GM23338 (cell line): ENCODE measurements around the gene COL25A1. TPM values are rescaled to one million over a fixed set of nuclear protein-coding genes. Genes with fewer than 3 reads are reported as not detected.

Experiments used
- ATAC-seq: fragments of 200-7000 bp; cut with Tn5 transposase; 3 replicates; pipeline ENCODE4 v1.9.1; 2020
- DNase-seq: peaks from one replicate; pipeline ENCODE4 v3.0.0-alpha.2; 2015; ENCODE audit warnings: low spot score
- H2AFZ ChIP-seq: fragments of 200-600 bp; sonication (generic); 2 replicates; pipeline ENCODE4 v1.8.0; 2016; ENCODE audit warnings: antibody characterized with exemption, mild to moderate bottlenecking, moderate library complexity
- H3F3A ChIP-seq: fragments of 200-600 bp; sonication (generic); replicated peaks from 2 replicates; pipeline ENCODE4 v1.8.0; 2017; ENCODE audit warnings: antibody characterized with exemption, mixed run types, low read depth
- H3K27ac ChIP-seq: fragments of 200-600 bp; sonication (generic); 2 replicates; pipeline ENCODE4 v1.6.1; 2016; ENCODE audit warnings: low read depth
- H3K27me3 ChIP-seq: fragments of 200-600 bp; sonication (generic); 2 replicates; pipeline ENCODE4 v1.8.0; 2016; ENCODE audit warnings: mild to moderate bottlenecking, mixed run types, moderate library complexity; ENCODE audit not compliant: insufficient read depth
- H3K36me3 ChIP-seq: fragments of 200-600 bp; sonication (generic); 2 replicates; pipeline ENCODE4 v1.8.0; 2016; ENCODE audit warnings: mild to moderate bottlenecking; ENCODE audit not compliant: insufficient read depth
- H3K4me1 ChIP-seq: fragments of 200-600 bp; sonication (generic); 2 replicates; pipeline ENCODE4 v1.8.0; 2016; ENCODE audit warnings: mild to moderate bottlenecking, moderate library complexity; ENCODE audit not compliant: insufficient read depth
- H3K4me2 ChIP-seq: fragments of 200-600 bp; sonication (generic); 2 replicates; pipeline ENCODE4 v1.7.1; 2017; ENCODE audit warnings: mixed run types
- H3K4me3 ChIP-seq: fragments of 200-600 bp; sonication (generic); 2 replicates; pipeline ENCODE4 v1.6.1; 2016; ENCODE audit warnings: mixed run types
- H3K79me2 ChIP-seq: fragments of 200-600 bp; sonication (generic); replicated peaks from 2 replicates; pipeline ENCODE4 v1.8.0; 2017; ENCODE audit warnings: mild to moderate bottlenecking; ENCODE audit not compliant: insufficient read depth
- H3K9me2 ChIP-seq: fragments of 200-600 bp; sonication (generic); 2 replicates; pipeline ENCODE4 v1.8.0; 2017; ENCODE audit not compliant: insufficient read depth
- H4K20me1 ChIP-seq: fragments of 200-600 bp; sonication (generic); replicated peaks from 2 replicates; pipeline ENCODE4 v1.8.0; 2017; ENCODE audit warnings: mild to moderate bottlenecking; ENCODE audit not compliant: insufficient read depth
- H3K27ac Mint-ChIP-seq: 2 replicates; pipeline ENCODE4 v1.8.0; 2020; ENCODE audit warnings: inconsistent platforms, mild to moderate bottlenecking, moderate library complexity, mixed read lengths
- H3K27me3 Mint-ChIP-seq: 3 replicates; pipeline ENCODE4 v1.8.0; 2022; ENCODE audit warnings: low read depth, mild to moderate bottlenecking, moderate library complexity, mixed read lengths, inconsistent platforms; ENCODE audit not compliant: insufficient read depth, poor library complexity
- H3K36me3 Mint-ChIP-seq: 3 replicates; pipeline ENCODE4 v1.8.0; 2021; ENCODE audit warnings: low read depth, mild to moderate bottlenecking, inconsistent platforms, moderate library complexity, mixed read lengths
- H3K4me1 Mint-ChIP-seq: 3 replicates; pipeline ENCODE4 v1.8.0; 2020; ENCODE audit warnings: mild to moderate bottlenecking, inconsistent platforms, mixed read lengths
- H3K4me3 Mint-ChIP-seq: 3 replicates; pipeline ENCODE4 v1.8.0; 2021; ENCODE audit warnings: moderate library complexity, mild to moderate bottlenecking, inconsistent platforms, mixed read lengths
- H3K9me3 Mint-ChIP-seq: 3 replicates; pipeline ENCODE4 v1.8.0; 2020; ENCODE audit warnings: moderate library complexity, mild to moderate bottlenecking, inconsistent platforms, mixed read lengths
- CREB1 ChIP-seq: fragments of 250-450 bp; sonication (Bioruptor Pico); IDR thresholded peaks from 2 replicates; pipeline ENCODE4 v1.5.0; 2020; ENCODE audit warnings: low read depth, mild to moderate bottlenecking, moderate library complexity
- EZH2 ChIP-seq: fragments of 200-600 bp; sonication (generic); IDR thresholded peaks from one replicate; pipeline ENCODE4 v1.8.0; 2017; ENCODE audit warnings: antibody characterized with exemption, mild to moderate bottlenecking, low read depth; ENCODE audit not compliant: unreplicated experiment
- EZH2phosphoT487 ChIP-seq: fragments of 200-600 bp; sonication (generic); IDR thresholded peaks from one replicate; pipeline ENCODE4 v1.8.1; 2018; ENCODE audit warnings: antibody characterized with exemption; ENCODE audit not compliant: unreplicated experiment
- JUNB ChIP-seq: IDR thresholded peaks from one replicate; pipeline ENCODE4 v1.6.1; 2016; ENCODE audit warnings: antibody characterized with exemption; ENCODE audit not compliant: unreplicated experiment
- NANOG ChIP-seq: IDR thresholded peaks from 2 replicates; pipeline ENCODE4 v1.6.1; 2016; ENCODE audit warnings: antibody characterized with exemption, borderline replicate concordance
- POLR2AphosphoS5 ChIP-seq: IDR thresholded peaks from 2 replicates; pipeline ENCODE4 v1.6.1; 2016; ENCODE audit warnings: antibody characterized with exemption, low read depth
- STAT1 ChIP-seq: IDR thresholded peaks from one replicate; pipeline ENCODE4 v1.6.1; 2016; ENCODE audit warnings: antibody characterized with exemption; ENCODE audit not compliant: unreplicated experiment
- ZNF114 ChIP-seq: fragments of 250-450 bp; sonication (Bioruptor Pico); IDR thresholded peaks from 2 replicates; pipeline ENCODE4 v1.5.0; 2020; ENCODE audit warnings: mild to moderate bottlenecking, moderate library complexity
- ZNF331 ChIP-seq: fragments of 250-450 bp; sonication (Bioruptor Pico); IDR thresholded peaks from 2 replicates; pipeline ENCODE4 v1.5.0; 2020; ENCODE audit warnings: low read depth, mild to moderate bottlenecking, moderate library complexity
- polyA plus RNA-seq: library from polyadenylated mRNA; unstranded; fragments of >200 nt; fragmentation: Nextera tagmentation; extraction: Ambion mirVana; gene quantifications from 2 replicates; pipeline ENCODE4 v1.2.1, GENCODE V29; 2016
- total RNA-seq: library from RNA; depleted of rRNA; stranded (reverse); fragments of >200 nt; shearing (Covaris generic); gene quantifications from 2 replicates; pipeline ENCODE4 v1.2.3, GENCODE V29; 2014
- TF ChIP-seq, protein P1 (sequence below): IDR thresholded peaks from 2 replicates; pipeline ENCODE4 v1.6.1; 2016; ENCODE audit warnings: antibody characterized with exemption
- TF ChIP-seq, protein P2 (sequence below): IDR thresholded peaks from one replicate; pipeline ENCODE4 v1.6.1; 2018; ENCODE audit warnings: antibody characterized with exemption; ENCODE audit not compliant: unreplicated experiment
- TF ChIP-seq, protein P3 (sequence below): fragments of 250-450 bp; sonication (Bioruptor Pico); IDR thresholded peaks from 2 replicates; pipeline ENCODE4 v1.5.0; 2020; ENCODE audit warnings: mild to moderate bottlenecking, moderate library complexity

Gene COL25A1
- total and polyA plus RNA-seq, 2 experiments from 2014 or later = 3.9 to 5.6 TPM

DNA sequence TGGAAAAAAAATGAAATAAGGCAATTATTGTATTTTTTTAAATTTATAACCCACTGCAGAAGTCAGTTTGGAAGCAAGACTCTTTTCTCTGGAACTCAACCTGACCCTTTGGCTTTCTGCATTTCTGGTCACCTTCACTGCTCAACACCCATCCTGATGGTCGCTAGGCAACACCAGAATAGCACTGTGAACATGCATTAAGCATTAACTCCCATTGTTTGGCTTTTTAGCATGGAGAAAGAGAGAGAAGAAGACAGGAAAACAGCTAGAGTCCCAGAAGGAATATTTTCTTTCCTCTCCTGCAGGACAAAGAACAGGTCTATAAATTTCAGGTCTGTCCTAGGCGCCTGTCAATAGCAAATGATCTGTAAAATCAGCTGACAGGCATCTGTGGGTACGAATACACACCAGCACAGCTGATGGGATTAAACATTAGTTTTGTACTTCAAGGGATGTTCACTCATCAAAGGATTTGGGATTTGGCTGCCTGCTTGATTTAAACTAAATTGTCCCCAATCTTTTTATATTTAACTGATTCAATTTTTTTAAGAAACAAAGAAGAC lies 402.4 kb downstream of the COL25A1 start:
- no peaks in the 10 kb centered on the region for H3K9me3 Mint-ChIP-seq
- peaks cover 17% of the 10 kb centered on the region; the same call in 2 of the 3 replicates for H3K4me1 Mint-ChIP-seq
- DNase-seq = peak; percentile 68
- H2AFZ ChIP-seq = no peak overlapping the region
- no peaks in the 10 kb centered on the region for H3K36me3 Mint-ChIP-seq
- ATAC-seq = peak; percentile 71
- H3K4me2 ChIP-seq = peak overlapping the region; percentile 31; the same call in 1 of the 2 replicates
- no peaks in the 10 kb centered on the region for H3K36me3 ChIP-seq
- H3K4me3 ChIP-seq = no peak overlapping the region
- H3K79me2 ChIP-seq = no peaks in the 10 kb centered on the region
- H3K27ac ChIP-seq = no peak overlapping the region
- peaks cover 2% of the 10 kb centered on the region for H3K27me3 Mint-ChIP-seq
- H3K27me3 ChIP-seq = no peaks in the 10 kb centered on the region
- TF ChIP-seq STAT1 = no peak
- no peak overlapping the region for H3K27ac Mint-ChIP-seq
- H3K4me1 ChIP-seq = peaks cover 9% of the 10 kb centered on the region
- H4K20me1 ChIP-seq = no peaks in the 10 kb centered on the region
- H3F3A ChIP-seq = no peaks in the 10 kb centered on the region
- no peaks in the 10 kb centered on the region for H3K9me2 ChIP-seq
- H3K4me3 Mint-ChIP-seq = no peak overlapping the region

DNA sequence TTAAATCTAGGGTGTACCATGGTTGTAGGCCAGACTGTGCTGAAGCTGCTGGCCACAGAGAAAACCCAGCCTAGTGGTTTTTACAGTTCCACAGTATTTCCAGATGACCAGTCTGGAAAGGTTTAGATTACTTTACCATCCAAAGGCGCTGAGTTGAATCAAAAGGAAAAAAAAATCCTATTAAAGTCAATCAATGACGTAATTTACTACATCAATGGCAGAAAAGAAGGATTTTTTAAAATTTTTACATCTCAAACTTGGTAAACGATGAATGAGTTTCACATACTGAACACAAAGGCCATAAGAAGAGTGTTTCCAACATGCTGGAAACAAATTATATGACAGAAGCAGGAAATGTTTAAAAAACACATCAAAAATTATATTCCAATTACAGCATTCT lies 409.0 kb downstream of the COL25A1 start:
- no peak overlapping the region for H3K4me3 Mint-ChIP-seq
- DNase-seq (no peak), ATAC-seq (no peak)
- H3K36me3 Mint-ChIP-seq = no peaks in the 10 kb centered on the region
- H4K20me1 ChIP-seq = no peaks in the 10 kb centered on the region
- H3K9me2 ChIP-seq = no peaks in the 10 kb centered on the region
- H2AFZ ChIP-seq = no peak overlapping the region
- no peaks in the 10 kb centered on the region for H3K79me2 ChIP-seq
- H3K9me3 Mint-ChIP-seq = no peaks in the 10 kb centered on the region
- H3K4me1 ChIP-seq = peaks cover 26% of the 10 kb centered on the region
- H3K27ac ChIP-seq = no peak overlapping the region
- H3K27me3 ChIP-seq = no peaks in the 10 kb centered on the region
- no peak overlapping the region for H3K4me2 ChIP-seq
- peaks cover 24% of the 10 kb centered on the region for H3K4me1 Mint-ChIP-seq
- H3K36me3 ChIP-seq = no peaks in the 10 kb centered on the region
- H3K27me3 Mint-ChIP-seq = peaks cover 4% of the 10 kb centered on the region
- H3F3A ChIP-seq = no peaks in the 10 kb centered on the region
- H3K27ac Mint-ChIP-seq = no peak overlapping the region
- no peak overlapping the region for H3K4me3 ChIP-seq
- TF ChIP-seq, protein P1, sequence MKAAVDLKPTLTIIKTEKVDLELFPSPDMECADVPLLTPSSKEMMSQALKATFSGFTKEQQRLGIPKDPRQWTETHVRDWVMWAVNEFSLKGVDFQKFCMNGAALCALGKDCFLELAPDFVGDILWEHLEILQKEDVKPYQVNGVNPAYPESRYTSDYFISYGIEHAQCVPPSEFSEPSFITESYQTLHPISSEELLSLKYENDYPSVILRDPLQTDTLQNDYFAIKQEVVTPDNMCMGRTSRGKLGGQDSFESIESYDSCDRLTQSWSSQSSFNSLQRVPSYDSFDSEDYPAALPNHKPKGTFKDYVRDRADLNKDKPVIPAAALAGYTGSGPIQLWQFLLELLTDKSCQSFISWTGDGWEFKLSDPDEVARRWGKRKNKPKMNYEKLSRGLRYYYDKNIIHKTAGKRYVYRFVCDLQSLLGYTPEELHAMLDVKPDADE = no peak
- no peak for TF ChIP-seq EZH2phosphoT487
- TF ChIP-seq JUNB = no peak
- TF ChIP-seq ZNF114 (CRISPR knock-in tag) = no peak
- TF ChIP-seq, protein P2, sequence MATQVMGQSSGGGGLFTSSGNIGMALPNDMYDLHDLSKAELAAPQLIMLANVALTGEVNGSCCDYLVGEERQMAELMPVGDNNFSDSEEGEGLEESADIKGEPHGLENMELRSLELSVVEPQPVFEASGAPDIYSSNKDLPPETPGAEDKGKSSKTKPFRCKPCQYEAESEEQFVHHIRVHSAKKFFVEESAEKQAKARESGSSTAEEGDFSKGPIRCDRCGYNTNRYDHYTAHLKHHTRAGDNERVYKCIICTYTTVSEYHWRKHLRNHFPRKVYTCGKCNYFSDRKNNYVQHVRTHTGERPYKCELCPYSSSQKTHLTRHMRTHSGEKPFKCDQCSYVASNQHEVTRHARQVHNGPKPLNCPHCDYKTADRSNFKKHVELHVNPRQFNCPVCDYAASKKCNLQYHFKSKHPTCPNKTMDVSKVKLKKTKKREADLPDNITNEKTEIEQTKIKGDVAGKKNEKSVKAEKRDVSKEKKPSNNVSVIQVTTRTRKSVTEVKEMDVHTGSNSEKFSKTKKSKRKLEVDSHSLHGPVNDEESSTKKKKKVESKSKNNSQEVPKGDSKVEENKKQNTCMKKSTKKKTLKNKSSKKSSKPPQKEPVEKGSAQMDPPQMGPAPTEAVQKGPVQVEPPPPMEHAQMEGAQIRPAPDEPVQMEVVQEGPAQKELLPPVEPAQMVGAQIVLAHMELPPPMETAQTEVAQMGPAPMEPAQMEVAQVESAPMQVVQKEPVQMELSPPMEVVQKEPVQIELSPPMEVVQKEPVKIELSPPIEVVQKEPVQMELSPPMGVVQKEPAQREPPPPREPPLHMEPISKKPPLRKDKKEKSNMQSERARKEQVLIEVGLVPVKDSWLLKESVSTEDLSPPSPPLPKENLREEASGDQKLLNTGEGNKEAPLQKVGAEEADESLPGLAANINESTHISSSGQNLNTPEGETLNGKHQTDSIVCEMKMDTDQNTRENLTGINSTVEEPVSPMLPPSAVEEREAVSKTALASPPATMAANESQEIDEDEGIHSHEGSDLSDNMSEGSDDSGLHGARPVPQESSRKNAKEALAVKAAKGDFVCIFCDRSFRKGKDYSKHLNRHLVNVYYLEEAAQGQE = no peak
- no peak for TF ChIP-seq CREB1
- TF ChIP-seq NANOG = no peak
- no peak for TF ChIP-seq ZNF331
- no peak for TF ChIP-seq EZH2
- TF ChIP-seq, protein P3, sequence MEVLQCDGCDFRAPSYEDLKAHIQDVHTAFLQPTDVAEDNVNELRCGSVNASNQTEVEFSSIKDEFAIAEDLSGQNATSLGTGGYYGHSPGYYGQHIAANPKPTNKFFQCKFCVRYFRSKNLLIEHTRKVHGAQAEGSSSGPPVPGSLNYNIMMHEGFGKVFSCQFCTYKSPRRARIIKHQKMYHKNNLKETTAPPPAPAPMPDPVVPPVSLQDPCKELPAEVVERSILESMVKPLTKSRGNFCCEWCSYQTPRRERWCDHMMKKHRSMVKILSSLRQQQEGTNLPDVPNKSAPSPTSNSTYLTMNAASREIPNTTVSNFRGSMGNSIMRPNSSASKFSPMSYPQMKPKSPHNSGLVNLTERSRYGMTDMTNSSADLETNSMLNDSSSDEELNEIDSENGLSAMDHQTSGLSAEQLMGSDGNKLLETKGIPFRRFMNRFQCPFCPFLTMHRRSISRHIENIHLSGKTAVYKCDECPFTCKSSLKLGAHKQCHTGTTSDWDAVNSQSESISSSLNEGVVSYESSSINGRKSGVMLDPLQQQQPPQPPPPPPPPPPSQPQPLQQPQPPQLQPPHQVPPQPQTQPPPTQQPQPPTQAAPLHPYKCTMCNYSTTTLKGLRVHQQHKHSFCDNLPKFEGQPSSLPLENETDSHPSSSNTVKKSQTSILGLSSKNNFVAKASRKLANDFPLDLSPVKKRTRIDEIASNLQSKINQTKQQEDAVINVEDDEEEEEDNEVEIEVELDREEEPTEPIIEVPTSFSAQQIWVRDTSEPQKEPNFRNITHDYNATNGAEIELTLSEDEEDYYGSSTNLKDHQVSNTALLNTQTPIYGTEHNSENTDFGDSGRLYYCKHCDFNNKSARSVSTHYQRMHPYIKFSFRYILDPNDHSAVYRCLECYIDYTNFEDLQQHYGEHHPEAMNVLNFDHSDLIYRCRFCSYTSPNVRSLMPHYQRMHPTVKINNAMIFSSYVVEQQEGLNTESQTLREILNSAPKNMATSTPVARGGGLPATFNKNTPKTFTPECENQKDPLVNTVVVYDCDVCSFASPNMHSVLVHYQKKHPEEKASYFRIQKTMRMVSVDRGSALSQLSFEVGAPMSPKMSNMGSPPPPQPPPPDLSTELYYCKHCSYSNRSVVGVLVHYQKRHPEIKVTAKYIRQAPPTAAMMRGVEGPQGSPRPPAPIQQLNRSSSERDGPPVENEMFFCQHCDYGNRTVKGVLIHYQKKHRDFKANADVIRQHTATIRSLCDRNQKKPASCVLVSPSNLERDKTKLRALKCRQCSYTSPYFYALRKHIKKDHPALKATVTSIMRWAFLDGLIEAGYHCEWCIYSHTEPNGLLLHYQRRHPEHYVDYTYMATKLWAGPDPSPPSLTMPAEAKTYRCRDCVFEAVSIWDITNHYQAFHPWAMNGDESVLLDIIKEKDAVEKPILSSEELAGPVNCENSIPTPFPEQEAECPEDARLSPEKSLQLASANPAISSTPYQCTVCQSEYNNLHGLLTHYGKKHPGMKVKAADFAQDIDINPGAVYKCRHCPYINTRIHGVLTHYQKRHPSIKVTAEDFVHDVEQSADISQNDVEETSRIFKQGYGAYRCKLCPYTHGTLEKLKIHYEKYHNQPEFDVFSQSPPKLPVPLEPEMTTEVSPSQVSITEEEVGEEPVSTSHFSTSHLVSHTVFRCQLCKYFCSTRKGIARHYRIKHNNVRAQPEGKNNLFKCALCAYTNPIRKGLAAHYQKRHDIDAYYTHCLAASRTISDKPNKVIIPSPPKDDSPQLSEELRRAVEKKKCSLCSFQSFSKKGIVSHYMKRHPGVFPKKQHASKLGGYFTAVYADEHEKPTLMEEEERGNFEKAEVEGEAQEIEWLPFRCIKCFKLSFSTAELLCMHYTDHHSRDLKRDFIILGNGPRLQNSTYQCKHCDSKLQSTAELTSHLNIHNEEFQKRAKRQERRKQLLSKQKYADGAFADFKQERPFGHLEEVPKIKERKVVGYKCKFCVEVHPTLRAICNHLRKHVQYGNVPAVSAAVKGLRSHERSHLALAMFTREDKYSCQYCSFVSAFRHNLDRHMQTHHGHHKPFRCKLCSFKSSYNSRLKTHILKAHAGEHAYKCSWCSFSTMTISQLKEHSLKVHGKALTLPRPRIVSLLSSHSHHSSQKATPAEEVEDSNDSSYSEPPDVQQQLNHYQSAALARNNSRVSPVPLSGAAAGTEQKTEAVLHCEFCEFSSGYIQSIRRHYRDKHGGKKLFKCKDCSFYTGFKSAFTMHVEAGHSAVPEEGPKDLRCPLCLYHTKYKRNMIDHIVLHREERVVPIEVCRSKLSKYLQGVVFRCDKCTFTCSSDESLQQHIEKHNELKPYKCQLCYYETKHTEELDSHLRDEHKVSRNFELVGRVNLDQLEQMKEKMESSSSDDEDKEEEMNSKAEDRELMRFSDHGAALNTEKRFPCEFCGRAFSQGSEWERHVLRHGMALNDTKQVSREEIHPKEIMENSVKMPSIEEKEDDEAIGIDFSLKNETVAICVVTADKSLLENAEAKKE (CRISPR knock-in tag) = no peak
- no peak for TF ChIP-seq POLR2AphosphoS5
